ENCODE data around the gene LRRC4B. TPM values are rescaled to one million over a fixed set of nuclear protein-coding genes. Genes with fewer than 3 reads are reported as not detected.
A peak's percentile ranks its signal among the peaks of the same experiment; 100 is the strongest.

Gene LRRC4B
- total RNA-seq, 4 donors from 2014 or later: 0.33 to 0.81 (median 0.34) TPM; not detected in 1

GRCh38 chr19:50480281-50481111, 87.7 kb downstream of the LRRC4B start:
- Histone ChIP-seq H3K4me1 (peaks cover 13 to 18% of the 10 kb centered on the region in 2 donors), H3K9me3 (no peaks in the 10 kb centered on the region), H3K36me3 (peaks cover 0 to 42% of the 10 kb centered on the region in 2 donors), H3K27ac (no peak overlapping the region), H3K4me3 (no peak overlapping the region), H3K27me3 (no peaks in the 10 kb centered on the region)
- TF ChIP-seq POLR2A (IDR thresholded peaks at IDR 0.05) (no peak), CTCF (IDR thresholded peaks at IDR 0.05 in 4 of 5, conservative IDR thresholded peaks at IDR 0.05 in 1 of 5) (no peak)
- in situ Hi-C loops (cut with MboI; ENCODE audit: low sequenced_read_pairs in 4 of 4): no loop called here
- intact Hi-C loops (cut with DNase I; ENCODE audit: low total_unique reads): loop anchor here (10.0 kb wide), 1 partner anchor 276 kb away; the partner anchor contains the start of gene MYH14
- ATAC-seq (no peak), DNase-seq (no peak)

GRCh38 chr19:50479761-50480251, 88.4 kb downstream of the LRRC4B start:
- in situ Hi-C loops (cut with MboI; ENCODE audit: low sequenced_read_pairs in 4 of 4) (no loop called here), intact Hi-C loops (cut with DNase I; ENCODE audit: low total_unique reads) (loop anchor here (10.0 kb wide), 1 partner anchor 275 kb away; the partner anchor contains the start of gene MYH14)
- Histone ChIP-seq H3K36me3 (peaks cover 0 to 42% of the 10 kb centered on the region in 2 donors), H3K4me1 (peaks cover 13 to 18% of the 10 kb centered on the region in 2 donors), H3K9me3 (no peaks in the 10 kb centered on the region), H3K27me3 (no peaks in the 10 kb centered on the region), H3K27ac (no peak overlapping the region), H3K4me3 (no peak overlapping the region)
- ATAC-seq (no peak), DNase-seq (no peak)
- TF ChIP-seq POLR2A (IDR thresholded peaks at IDR 0.05) (no peak), CTCF (IDR thresholded peaks at IDR 0.05 in 4 of 5, conservative IDR thresholded peaks at IDR 0.05 in 1 of 5) (no peak)

- in situ Hi-C loops (cut with MboI; ENCODE audit: low sequenced_read_pairs in 4 of 4): no loop called here
- H3K4me1 ChIP-seq: peaks cover 13 to 18% of the 10 kb centered on the region in 2 donors
- no peaks in the 10 kb centered on the region for H3K27me3 ChIP-seq
- no peaks in the 10 kb centered on the region for H3K9me3 ChIP-seq
- H3K4me3 ChIP-seq: no peak overlapping the region
- DNase-seq (peak in 1 of 2 donors; percentile 46), ATAC-seq (no peak)
- intact Hi-C loops (cut with DNase I; ENCODE audit: low total_unique reads): no loop called here
- peaks cover 0 to 42% of the 10 kb centered on the region in 2 donors for H3K36me3 ChIP-seq
- TF ChIP-seq CTCF (IDR thresholded peaks at IDR 0.05 in 4 of 5, conservative IDR thresholded peaks at IDR 0.05 in 1 of 5): peak; percentile 44 to 64 (median 53)
- no peak for TF ChIP-seq POLR2A (IDR thresholded peaks at IDR 0.05)
- H3K27ac ChIP-seq: no peak overlapping the region
Measured at GRCh38 chr19:50478901-50479715, 89.1 kb downstream of the LRRC4B start.

- H3K4me1 ChIP-seq: peaks cover 13 to 18% of the 10 kb centered on the region in 2 donors
- in situ Hi-C loops (cut with MboI; ENCODE audit: low sequenced_read_pairs in 4 of 4): no loop called here
- peak overlapping the region in 1 of 4 donors; percentile 99 for H3K4me3 ChIP-seq
- DNase-seq (no peak), ATAC-seq (no peak)
- no peaks in the 10 kb centered on the region for H3K27me3 ChIP-seq
- intact Hi-C loops (cut with DNase I; ENCODE audit: low total_unique reads): no loop called here
- peak overlapping the region in 1 of 4 donors; percentile 25 for H3K27ac ChIP-seq
- TF ChIP-seq CTCF (IDR thresholded peaks at IDR 0.05 in 4 of 5, conservative IDR thresholded peaks at IDR 0.05 in 1 of 5) (no peak), POLR2A (IDR thresholded peaks at IDR 0.05) (no peak)
- no peaks in the 10 kb centered on the region for H3K9me3 ChIP-seq
- H3K36me3 ChIP-seq: peaks cover 0 to 42% of the 10 kb centered on the region in 2 donors
Measured at GRCh38 chr19:50477751-50478515, 90.3 kb downstream of the LRRC4B start.

Data from gastrocnemius medialis (tissue), 4 donors.